Activated T-helper 1 cell treated with anti-CD3 and anti-CD28 coated beads, Interleukin-12 subunit alpha, Interleukin-12 subunit beta, Interleukin-2, Interleukin-4 antibody, amounts not matched to agents 30 ng/mL and 10 ng/mL and 1 ng/mL, durations not matched to agents 14 hours and 24 hours and 36 hours (primary cell): Measurements from ENCODE around the gene VAV3. TPM values are rescaled to one million over a fixed set of nuclear protein-coding genes. Genes with fewer than 3 reads are reported as not detected.

ENCODE experiments used
- DNase-seq: peaks from one replicate; pipeline ENCODE4 v3.0.0; 2021; ENCODE audit warnings: low spot score
- H3K27ac Mint-ChIP-seq: one replicate; pipeline ENCODE4 v1.8.0; 2021; ENCODE audit warnings: mild to moderate bottlenecking, mixed read lengths
- H3K27me3 Mint-ChIP-seq: one replicate; pipeline ENCODE4 v1.8.0; 2022; ENCODE audit warnings: mild to moderate bottlenecking, moderate library complexity, mixed read lengths; ENCODE audit not compliant: insufficient read depth
- H3K36me3 Mint-ChIP-seq: one replicate; pipeline ENCODE4 v1.8.0; 2021; ENCODE audit warnings: low read depth, mixed read lengths
- H3K4me1 Mint-ChIP-seq: one replicate; pipeline ENCODE4 v1.8.0; 2021; ENCODE audit warnings: low read depth, mixed read lengths
- H3K4me3 Mint-ChIP-seq: one replicate; pipeline ENCODE4 v1.8.0; 2021; ENCODE audit warnings: mild to moderate bottlenecking, moderate library complexity, mixed read lengths
- H3K9me3 Mint-ChIP-seq: one replicate; pipeline ENCODE4 v1.8.0; 2021; ENCODE audit warnings: mixed read lengths
- intact Hi-C: fragments of 100-400 bp; cut with micrococcal nuclease; formaldehyde crosslinking; loops from one replicate; pipeline ENCODE4 v1.15.1; 2024
- total RNA-seq: library from RNA; stranded (reverse); gene quantifications from 2 replicates; pipeline ENCODE4 v1.2.3, GENCODE V29; 2022

VAV3 gene
- total RNA-seq, 1 donor from 2014 or later = 5.3 TPM

- Mint-ChIP-seq H3K4me3 (no peak overlapping the region), H3K27ac (no peak overlapping the region), H3K4me1 (peaks cover 8% of the 10 kb centered on the region), H3K27me3 (no peaks in the 10 kb centered on the region), H3K9me3 (no peaks in the 10 kb centered on the region), H3K36me3 (no peaks in the 10 kb centered on the region)
- intact Hi-C loops = no loop called here
- DNase-seq = no peak
Observed at GRCh38 chr1:107523061-107523460, 441.9 kb downstream of the VAV3 start.

Other genes starting within 250 kb of the VAV3 start
- 14.6 and 16.6 TPM in 2 replicates for gene SLC25A24, start 235.2 kb upstream of the VAV3 start, total RNA-seq